ENCODE results near the gene SETBP1. TPM values are rescaled to one million over a fixed set of nuclear protein-coding genes. Genes with fewer than 3 reads are reported as not detected.

The SETBP1 gene
- total RNA-seq, 1 experiment from 2014 or later = 0.05 TPM

DNA sequence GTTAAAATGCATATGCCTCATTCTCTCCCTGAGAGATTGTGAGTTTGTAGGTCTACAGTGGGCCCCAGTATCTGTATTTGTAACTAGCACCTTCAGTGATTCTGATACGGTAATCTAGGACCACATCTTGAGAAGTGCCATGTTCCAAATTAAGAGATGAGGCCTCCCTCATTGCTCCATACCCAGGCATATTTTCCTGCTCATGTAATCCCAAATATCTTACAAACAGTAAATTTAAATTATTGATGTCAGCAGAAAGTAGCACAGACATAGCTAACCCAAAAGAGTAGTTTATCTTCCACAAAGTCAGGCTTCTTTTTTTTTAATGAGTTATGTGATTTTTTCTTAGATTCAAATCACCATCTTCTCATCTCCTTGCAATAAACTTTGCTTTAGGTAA, 263.8 kb downstream of the SETBP1 start:
- no peak for ATAC-seq
- Histone ChIP-seq H3K9me2 (ENCODE audit: insufficient read depth) (no peaks in the 10 kb centered on the region), H3K27me3 (ENCODE audit: insufficient read depth, low read length) (no peaks in the 10 kb centered on the region), H3K79me2 (ENCODE audit: insufficient read depth, low read length) (no peaks in the 10 kb centered on the region), H3K4me2 (ENCODE audit: low read length) (no peak overlapping the region), H3K4me1 (ENCODE audit: control insufficient read depth in 1 of 2, insufficient read depth in 2 of 2, low read length in 2 of 2) (no peaks in the 10 kb centered on the region), H4K20me1 (ENCODE audit: insufficient read depth) (no peaks in the 10 kb centered on the region), H2AFZ (ENCODE audit: low read depth, low read length, poor library complexity, severe bottlenecking) (no peak overlapping the region), H3K36me3 (ENCODE audit: control insufficient read depth in 1 of 2, insufficient read depth in 2 of 2, low read length in 2 of 2) (no peaks in the 10 kb centered on the region), H3K27ac (ENCODE audit: low read depth, low read length) (no peak overlapping the region), H3K4me3 (replicated peaks in 1 of 2; ENCODE audit: low read depth in 1 of 2, low read length in 2 of 2) (no peak overlapping the region), H3K9me3 (ENCODE audit: control insufficient read depth in 1 of 2, insufficient read depth in 1 of 2, low read depth in 1 of 2, low read length in 2 of 2) (peaks cover 0 to 28% of the 10 kb centered on the region in 2 experiments; a peak in 2 of 4 replicates), H3K9ac (ENCODE audit: low read length) (no peak overlapping the region)
- ChIA-PET RAD21 (ENCODE audit: low non-redundant PET in 1 of 2, low total read pairs in 2 of 2, uncharacterized antibody in 2 of 2, unreplicated experiment in 2 of 2) (no interaction called here), CTCF (no interaction called here), POLR2A (no interaction called here)
- BruUV-seq (replicated peaks) = no TSS peak
- intact Hi-C loops (cut with micrococcal nuclease) = no loop called here
- TF ChIP-seq SP1 (IDR thresholded peaks at IDR 0.05; ENCODE audit: low read depth) = no peak
- TF ChIP-seq, protein P1, sequence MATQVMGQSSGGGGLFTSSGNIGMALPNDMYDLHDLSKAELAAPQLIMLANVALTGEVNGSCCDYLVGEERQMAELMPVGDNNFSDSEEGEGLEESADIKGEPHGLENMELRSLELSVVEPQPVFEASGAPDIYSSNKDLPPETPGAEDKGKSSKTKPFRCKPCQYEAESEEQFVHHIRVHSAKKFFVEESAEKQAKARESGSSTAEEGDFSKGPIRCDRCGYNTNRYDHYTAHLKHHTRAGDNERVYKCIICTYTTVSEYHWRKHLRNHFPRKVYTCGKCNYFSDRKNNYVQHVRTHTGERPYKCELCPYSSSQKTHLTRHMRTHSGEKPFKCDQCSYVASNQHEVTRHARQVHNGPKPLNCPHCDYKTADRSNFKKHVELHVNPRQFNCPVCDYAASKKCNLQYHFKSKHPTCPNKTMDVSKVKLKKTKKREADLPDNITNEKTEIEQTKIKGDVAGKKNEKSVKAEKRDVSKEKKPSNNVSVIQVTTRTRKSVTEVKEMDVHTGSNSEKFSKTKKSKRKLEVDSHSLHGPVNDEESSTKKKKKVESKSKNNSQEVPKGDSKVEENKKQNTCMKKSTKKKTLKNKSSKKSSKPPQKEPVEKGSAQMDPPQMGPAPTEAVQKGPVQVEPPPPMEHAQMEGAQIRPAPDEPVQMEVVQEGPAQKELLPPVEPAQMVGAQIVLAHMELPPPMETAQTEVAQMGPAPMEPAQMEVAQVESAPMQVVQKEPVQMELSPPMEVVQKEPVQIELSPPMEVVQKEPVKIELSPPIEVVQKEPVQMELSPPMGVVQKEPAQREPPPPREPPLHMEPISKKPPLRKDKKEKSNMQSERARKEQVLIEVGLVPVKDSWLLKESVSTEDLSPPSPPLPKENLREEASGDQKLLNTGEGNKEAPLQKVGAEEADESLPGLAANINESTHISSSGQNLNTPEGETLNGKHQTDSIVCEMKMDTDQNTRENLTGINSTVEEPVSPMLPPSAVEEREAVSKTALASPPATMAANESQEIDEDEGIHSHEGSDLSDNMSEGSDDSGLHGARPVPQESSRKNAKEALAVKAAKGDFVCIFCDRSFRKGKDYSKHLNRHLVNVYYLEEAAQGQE (IDR thresholded peaks at IDR 0.05; ENCODE audit: low read depth) = no peak
- no peak for DNase-seq (ENCODE audit: low read depth, low spot score)

DNA sequence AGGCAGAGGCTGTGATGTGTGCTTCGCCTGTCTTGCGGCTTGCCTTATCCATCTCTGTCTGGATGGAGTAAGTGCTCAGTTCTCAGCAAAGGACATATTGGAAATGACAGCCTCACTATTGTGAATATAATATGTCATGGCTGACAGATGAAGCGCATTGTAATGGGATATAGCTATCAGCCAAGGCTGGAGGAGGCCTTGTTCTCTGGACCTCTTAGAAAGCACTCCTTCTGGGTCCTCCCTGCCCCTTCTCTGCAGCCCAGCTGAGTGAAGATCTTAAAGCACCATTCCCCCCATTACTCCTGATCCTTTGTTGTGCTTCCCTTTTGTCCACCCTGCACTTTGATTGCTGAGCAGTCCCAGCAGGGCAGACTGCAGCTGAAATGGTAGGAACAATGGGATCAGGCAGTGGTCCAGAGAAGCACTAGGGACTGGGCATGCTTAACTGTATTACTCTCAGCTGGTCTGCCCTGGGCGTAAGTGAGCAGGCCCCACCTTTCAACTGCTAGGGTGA, 265.3 kb downstream of the SETBP1 start:
- ATAC-seq (no peak), DNase-seq (ENCODE audit: low read depth, low spot score) (no peak)
- Histone ChIP-seq H3K9me2 (ENCODE audit: insufficient read depth) (no peaks in the 10 kb centered on the region), H3K9me3 (ENCODE audit: control insufficient read depth in 1 of 2, insufficient read depth in 1 of 2, low read depth in 1 of 2, low read length in 2 of 2) (peaks cover 0 to 28% of the 10 kb centered on the region in 2 experiments; a peak in 2 of 4 replicates), H3K4me2 (ENCODE audit: low read length) (no peak overlapping the region), H3K79me2 (ENCODE audit: insufficient read depth, low read length) (no peaks in the 10 kb centered on the region), H3K4me3 (replicated peaks in 1 of 2; ENCODE audit: low read depth in 1 of 2, low read length in 2 of 2) (no peak overlapping the region), H4K20me1 (ENCODE audit: insufficient read depth) (no peaks in the 10 kb centered on the region), H3K9ac (ENCODE audit: low read length) (no peak overlapping the region), H3K27ac (ENCODE audit: low read depth, low read length) (no peak overlapping the region), H3K4me1 (ENCODE audit: control insufficient read depth in 1 of 2, insufficient read depth in 2 of 2, low read length in 2 of 2) (no peaks in the 10 kb centered on the region), H3K27me3 (ENCODE audit: insufficient read depth, low read length) (no peaks in the 10 kb centered on the region), H3K36me3 (ENCODE audit: control insufficient read depth in 1 of 2, insufficient read depth in 2 of 2, low read length in 2 of 2) (no peaks in the 10 kb centered on the region), H2AFZ (ENCODE audit: low read depth, low read length, poor library complexity, severe bottlenecking) (no peak overlapping the region)
- intact Hi-C loops (cut with micrococcal nuclease) = no loop called here
- BruUV-seq (replicated peaks) = no TSS peak
- RAD21 ChIA-PET (ENCODE audit: low non-redundant PET in 1 of 2, low total read pairs in 2 of 2, uncharacterized antibody in 2 of 2, unreplicated experiment in 2 of 2) = no interaction called here
- POLR2A ChIA-PET = no interaction called here
- CTCF ChIA-PET = no interaction called here
- TF ChIP-seq CBX3 (IDR thresholded peaks at IDR 0.05; ENCODE audit: low read depth) (no peak), TCF7L2 (IDR thresholded peaks at IDR 0.05; ENCODE audit: borderline replicate concordance, extremely low read depth, insufficient read depth, insufficient read length) (no peak), POLR2AphosphoS5 (IDR thresholded peaks at IDR 0.05; ENCODE audit: low read depth, low read length) (no peak), JUND (IDR thresholded peaks at IDR 0.05) (no peak), FOSL1 (IDR thresholded peaks at IDR 0.05; ENCODE audit: low read depth) (no peak), ELF1 (IDR thresholded peaks at IDR 0.05; ENCODE audit: borderline replicate concordance, low read depth) (no peak)
- TF ChIP-seq, protein P2, sequence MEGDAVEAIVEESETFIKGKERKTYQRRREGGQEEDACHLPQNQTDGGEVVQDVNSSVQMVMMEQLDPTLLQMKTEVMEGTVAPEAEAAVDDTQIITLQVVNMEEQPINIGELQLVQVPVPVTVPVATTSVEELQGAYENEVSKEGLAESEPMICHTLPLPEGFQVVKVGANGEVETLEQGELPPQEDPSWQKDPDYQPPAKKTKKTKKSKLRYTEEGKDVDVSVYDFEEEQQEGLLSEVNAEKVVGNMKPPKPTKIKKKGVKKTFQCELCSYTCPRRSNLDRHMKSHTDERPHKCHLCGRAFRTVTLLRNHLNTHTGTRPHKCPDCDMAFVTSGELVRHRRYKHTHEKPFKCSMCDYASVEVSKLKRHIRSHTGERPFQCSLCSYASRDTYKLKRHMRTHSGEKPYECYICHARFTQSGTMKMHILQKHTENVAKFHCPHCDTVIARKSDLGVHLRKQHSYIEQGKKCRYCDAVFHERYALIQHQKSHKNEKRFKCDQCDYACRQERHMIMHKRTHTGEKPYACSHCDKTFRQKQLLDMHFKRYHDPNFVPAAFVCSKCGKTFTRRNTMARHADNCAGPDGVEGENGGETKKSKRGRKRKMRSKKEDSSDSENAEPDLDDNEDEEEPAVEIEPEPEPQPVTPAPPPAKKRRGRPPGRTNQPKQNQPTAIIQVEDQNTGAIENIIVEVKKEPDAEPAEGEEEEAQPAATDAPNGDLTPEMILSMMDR (IDR thresholded peaks at IDR 0.05 in 2 of 3, conservative IDR thresholded peaks at IDR 0.05 in 1 of 3; ENCODE audit: borderline replicate concordance in 1 of 3, insufficient read depth in 1 of 3, low read depth in 2 of 3, low read length in 2 of 3) = no peak
